GM23248 (cell line): ENCODE measurements around the gene ACD. TPM values are rescaled to one million over a fixed set of nuclear protein-coding genes. Genes with fewer than 3 reads are reported as not detected.

Experiments used
- DNase-seq: peaks from one replicate; pipeline ENCODE4 v3.0.0-alpha.2; 2015
- H2AFZ ChIP-seq: fragments of 200-600 bp; sonication (generic); 2 replicates; pipeline ENCODE4 v1.6.1; 2016; ENCODE audit warnings: antibody characterized with exemption
- H3F3A ChIP-seq: fragments of 200-600 bp; sonication (generic); 2 replicates; pipeline ENCODE4 v1.6.1; 2016; ENCODE audit warnings: mild to moderate bottlenecking, antibody characterized with exemption, mixed run types; ENCODE audit not compliant: insufficient read depth
- H3K27ac ChIP-seq: fragments of 200-600 bp; sonication (generic); 2 replicates; pipeline ENCODE4 v1.5.1; 2016; ENCODE audit warnings: mild to moderate bottlenecking
- H3K27me3 ChIP-seq: fragments of 200-600 bp; sonication (generic); replicated peaks from 2 replicates; pipeline ENCODE4 v1.6.1; 2016; ENCODE audit warnings: mild to moderate bottlenecking; ENCODE audit not compliant: insufficient read depth
- H3K36me3 ChIP-seq: fragments of 200-600 bp; sonication (generic); 2 replicates; pipeline ENCODE4 v1.6.1; 2016; ENCODE audit warnings: low read depth, mild to moderate bottlenecking
- H3K4me1 ChIP-seq: fragments of 200-600 bp; sonication (generic); 2 replicates; pipeline ENCODE4 v1.6.1; 2016; ENCODE audit warnings: mild to moderate bottlenecking; ENCODE audit not compliant: insufficient read depth
- H3K4me2 ChIP-seq: fragments of 200-600 bp; sonication (generic); one replicate; pipeline ENCODE4 v1.6.1; 2016; ENCODE audit warnings: mild to moderate bottlenecking; ENCODE audit not compliant: unreplicated experiment
- H3K4me3 ChIP-seq: fragments of 200-600 bp; sonication (generic); 2 replicates; pipeline ENCODE4 v1.5.1; 2016; ENCODE audit warnings: mild to moderate bottlenecking
- H3K79me2 ChIP-seq: fragments of 200-600 bp; sonication (generic); 2 replicates; pipeline ENCODE4 v1.6.1; 2016; ENCODE audit warnings: mild to moderate bottlenecking; ENCODE audit not compliant: insufficient read depth
- H3K9ac ChIP-seq: fragments of 200-600 bp; sonication (generic); 2 replicates; pipeline ENCODE4 v1.6.1; 2016; ENCODE audit warnings: mild to moderate bottlenecking
- H3K9me2 ChIP-seq: fragments of 200-600 bp; sonication (generic); 2 replicates; pipeline ENCODE4 v1.6.1; 2016; ENCODE audit warnings: mixed run types, mild to moderate bottlenecking, moderate library complexity; ENCODE audit not compliant: insufficient read depth
- H3K9me3 ChIP-seq: fragments of 200-600 bp; sonication (generic); one replicate; pipeline ENCODE4 v1.6.1; 2017; ENCODE audit warnings: low read depth
- H4K20me1 ChIP-seq: fragments of 200-600 bp; sonication (generic); 2 replicates; pipeline ENCODE4 v1.6.0; 2016; ENCODE audit not compliant: insufficient read depth
- EZH2 ChIP-seq: fragments of 200-600 bp; sonication (generic); IDR thresholded peaks from 2 replicates; pipeline ENCODE4 v1.6.1; 2018; ENCODE audit warnings: antibody characterized with exemption, mild to moderate bottlenecking; ENCODE audit not compliant: insufficient read depth, poor library complexity, severe bottlenecking
- EZH2phosphoT487 ChIP-seq: fragments of 200-600 bp; sonication (generic); IDR thresholded peaks from 2 replicates; pipeline ENCODE4 v1.6.1; 2018; ENCODE audit warnings: antibody characterized with exemption, moderate library complexity, mild to moderate bottlenecking, low read depth; ENCODE audit not compliant: insufficient read depth
- WGBS, 2 experiments: methylation state at CpG; one replicate each; pipeline ENCODE4 v1.1.6; 2015 to 2017; ENCODE audit warnings: low lambda C conversion rate in 2 of 2, low coverage in 1 of 2; ENCODE audit errors: missing lambda C conversion rate in 2 of 2; 5-methylcytosine and 5-hydroxymethylcytosine counted together
- in situ Hi-C: fragments of 300-500 bp; cut with MboI; formaldehyde crosslinking; loops from 2 replicates; pipeline ENCODE4 v1.15.0; 2020
- polyA plus RNA-seq: library from polyadenylated mRNA; unstranded; fragments of >200 nt; fragmentation: Nextera tagmentation; extraction: Ambion mirVana; gene quantifications from 2 replicates; pipeline ENCODE4 v1.2.1, GENCODE V29; 2016
- total RNA-seq: library from RNA; depleted of rRNA; stranded (reverse); fragments of >200 nt; shearing (Covaris generic); gene quantifications from 2 replicates; pipeline ENCODE4 v1.2.3, GENCODE V29; 2014

The ACD gene
- total and polyA plus RNA-seq, 2 experiments from 2014 or later: 24.0 to 25.8 TPM

DNA sequence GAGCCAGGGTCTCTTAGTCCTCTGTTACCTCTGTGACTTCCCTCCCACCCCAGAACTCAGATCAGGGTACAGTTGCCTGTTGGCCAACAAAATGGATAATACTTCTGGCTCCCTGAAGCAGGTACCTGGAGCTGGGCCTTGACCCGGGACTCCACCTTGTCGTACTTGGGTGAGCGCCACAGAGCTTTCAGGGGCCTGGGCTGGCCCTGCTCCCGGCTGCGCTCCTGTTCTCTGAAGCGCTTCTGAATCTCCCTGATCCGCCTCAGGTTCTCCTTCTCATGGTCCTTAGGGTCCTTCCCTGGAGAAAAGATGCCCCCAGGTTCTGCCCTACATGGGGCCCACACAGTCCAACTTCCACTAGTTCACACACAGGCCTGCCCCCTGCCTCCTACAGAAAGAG lies 4.8 kb upstream of the ACD start:
- no peak for TF ChIP-seq EZH2phosphoT487
- no peak for TF ChIP-seq EZH2
- Histone ChIP-seq H3K4me3 (no peak overlapping the region), H4K20me1 (no peaks in the 10 kb centered on the region), H2AFZ (no peak overlapping the region), H3K4me1 (peaks cover 10% of the 10 kb centered on the region), H3K36me3 (no peaks in the 10 kb centered on the region), H3K9me3 (no peaks in the 10 kb centered on the region), H3K27ac (no peak overlapping the region), H3K9ac (no peak overlapping the region), H3K4me2 (no peak overlapping the region), H3F3A (no peaks in the 10 kb centered on the region), H3K27me3 (no peaks in the 10 kb centered on the region), H3K79me2 (peaks cover 11% of the 10 kb centered on the region), H3K9me2 (no peaks in the 10 kb centered on the region)
- in situ Hi-C loops: no loop called here
- WGBS, 2 experiments: 96 to 99% methylated on average over 7 of the region's 7 CpGs
- no peak for DNase-seq

DNA sequence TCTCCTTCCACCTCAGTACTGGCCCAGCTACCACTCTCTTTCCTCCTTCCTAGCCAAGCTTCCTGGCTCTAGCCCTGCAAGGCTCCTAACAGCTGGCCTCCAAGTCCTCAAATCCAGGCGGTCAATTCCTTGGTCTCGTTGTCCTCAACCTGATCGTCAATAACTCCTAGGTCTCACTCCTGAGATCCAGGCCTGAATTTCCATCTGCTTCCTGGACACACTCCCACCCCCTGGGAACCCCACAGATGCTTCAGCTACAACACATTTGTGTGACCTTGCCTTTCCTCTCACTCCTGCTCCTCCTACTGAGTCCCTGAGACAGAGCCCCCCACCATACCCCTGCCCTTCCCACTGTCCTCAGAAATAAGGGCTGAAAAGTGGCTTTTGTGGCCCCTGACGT lies 4.2 kb upstream of the ACD start:
- TF ChIP-seq EZH2phosphoT487 (no peak), EZH2 (no peak)
- Histone ChIP-seq H3K27ac (no peak overlapping the region), H3K27me3 (no peaks in the 10 kb centered on the region), H3K9ac (no peak overlapping the region), H3K4me3 (no peak overlapping the region), H3K9me3 (no peaks in the 10 kb centered on the region), H3K9me2 (no peaks in the 10 kb centered on the region), H4K20me1 (no peaks in the 10 kb centered on the region), H3K36me3 (no peaks in the 10 kb centered on the region), H3K4me2 (no peak overlapping the region), H3K4me1 (peaks cover 10% of the 10 kb centered on the region), H2AFZ (no peak overlapping the region), H3F3A (no peaks in the 10 kb centered on the region), H3K79me2 (peaks cover 13% of the 10 kb centered on the region)
- in situ Hi-C loops: no loop called here
- WGBS, 2 experiments: 90% methylated on average over 4 of the region's 4 CpGs
- DNase-seq: no peak

DNA sequence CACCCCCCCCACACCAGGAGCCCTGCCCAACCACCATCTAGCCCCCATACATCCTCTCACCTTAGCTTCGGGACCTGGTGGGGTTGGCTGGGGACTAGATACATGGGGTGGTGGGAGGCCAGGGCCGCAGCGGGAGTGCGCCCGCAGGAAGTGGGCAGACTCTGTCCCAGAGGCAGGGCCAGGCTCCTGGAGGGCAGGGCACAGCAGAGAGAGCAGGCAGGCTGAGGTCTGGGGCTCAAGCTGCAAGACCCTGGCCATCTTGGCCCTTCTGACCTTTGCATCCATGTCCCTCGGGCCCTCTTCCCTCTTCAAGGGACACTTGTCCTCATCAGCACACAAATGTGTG lies 3.8 kb upstream of the ACD start:
- Histone ChIP-seq H3K4me3 (no peak overlapping the region), H3K79me2 (peaks cover 17% of the 10 kb centered on the region), H3K4me1 (peaks cover 10% of the 10 kb centered on the region), H3K9me3 (no peaks in the 10 kb centered on the region), H3K9ac (no peak overlapping the region), H4K20me1 (no peaks in the 10 kb centered on the region), H3K36me3 (no peaks in the 10 kb centered on the region), H2AFZ (no peak overlapping the region), H3K9me2 (no peaks in the 10 kb centered on the region), H3K27ac (no peak overlapping the region), H3K27me3 (no peaks in the 10 kb centered on the region), H3F3A (no peaks in the 10 kb centered on the region), H3K4me2 (no peak overlapping the region)
- 80 to 88% methylated on average over 5 to 6 of the region's 6 CpGs for WGBS, 2 experiments
- DNase-seq: no peak
- in situ Hi-C loops: no loop called here
- no peak for TF ChIP-seq EZH2phosphoT487
- no peak for TF ChIP-seq EZH2

DNA sequence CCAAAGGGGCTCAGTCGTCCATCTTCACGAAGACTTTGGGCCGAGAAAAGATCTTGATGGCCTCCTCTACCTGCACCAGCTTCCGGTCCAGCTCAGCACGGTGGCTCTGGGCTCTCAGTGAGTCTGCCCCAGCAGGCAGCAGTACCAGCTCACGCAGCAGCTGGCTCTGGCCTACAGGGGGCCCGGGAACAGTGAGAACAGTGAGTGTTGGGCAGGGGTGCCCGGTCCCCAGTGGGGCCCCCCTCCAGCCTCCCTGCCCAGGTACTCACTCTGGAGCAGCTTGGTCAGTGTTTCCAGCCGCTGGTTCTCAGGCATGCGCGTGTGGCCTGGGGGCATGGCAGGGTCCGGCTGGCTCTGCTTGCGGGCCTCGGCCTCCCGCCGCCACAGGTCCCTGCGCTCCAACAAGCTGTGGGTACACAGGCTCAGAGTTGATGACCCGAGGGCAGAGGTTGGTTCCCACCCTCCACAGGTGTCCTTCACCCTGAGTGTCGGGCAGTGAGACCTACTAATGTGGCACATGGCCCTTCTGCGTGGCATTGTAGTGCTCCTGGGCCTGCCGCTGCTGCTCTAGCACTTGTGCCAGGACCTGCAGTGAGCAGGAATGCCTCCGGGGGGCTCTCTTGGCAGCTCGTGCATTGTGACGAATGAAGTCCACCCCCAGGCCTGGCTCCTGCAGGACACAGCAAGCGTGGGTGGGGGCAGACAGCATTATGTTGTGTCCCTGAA lies 3.3 kb upstream of the ACD start:
- no peak overlapping the region for H3K4me2 ChIP-seq
- peak; percentile 53 for DNase-seq
- in situ Hi-C loops: no loop called here
- H3K9me2 ChIP-seq: no peaks in the 10 kb centered on the region
- WGBS, 2 experiments: 79 to 80% methylated on average over 24 to 25 of the region's 25 CpGs
- H3K36me3 ChIP-seq: no peaks in the 10 kb centered on the region
- H3K79me2 ChIP-seq: peaks cover 22% of the 10 kb centered on the region
- H3K27me3 ChIP-seq: no peaks in the 10 kb centered on the region
- H2AFZ ChIP-seq: no peak overlapping the region
- H3K4me3 ChIP-seq: no peak overlapping the region
- H4K20me1 ChIP-seq: no peaks in the 10 kb centered on the region
- H3K9me3 ChIP-seq: no peaks in the 10 kb centered on the region
- TF ChIP-seq EZH2: no peak
- no peak for TF ChIP-seq EZH2phosphoT487
- H3K27ac ChIP-seq: no peak overlapping the region
- peaks cover 10% of the 10 kb centered on the region for H3K4me1 ChIP-seq
- no peaks in the 10 kb centered on the region for H3F3A ChIP-seq
- no peak overlapping the region for H3K9ac ChIP-seq

DNA sequence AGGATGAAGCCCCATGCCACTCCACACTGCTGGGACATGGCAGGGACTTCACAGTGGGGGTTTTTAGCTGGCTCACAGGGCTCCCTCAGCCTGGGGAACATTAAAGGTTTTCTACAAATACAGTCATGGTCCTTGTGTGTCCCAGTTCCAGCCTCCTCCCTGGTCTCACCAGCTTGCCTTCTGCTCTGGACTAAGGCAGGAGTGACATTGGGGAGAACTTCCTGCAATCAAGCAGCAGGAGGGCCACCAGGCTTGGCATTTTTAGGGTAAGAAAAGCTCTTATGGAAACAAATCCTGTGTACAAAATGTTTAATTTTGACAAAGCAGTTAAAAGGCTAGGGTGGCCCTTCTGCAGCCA lies 2.6 kb upstream of the ACD start:
- H3K27ac ChIP-seq: no peak overlapping the region
- no peak overlapping the region for H3K9ac ChIP-seq
- H3K4me1 ChIP-seq: peaks cover 9% of the 10 kb centered on the region
- no peak for TF ChIP-seq EZH2
- no peak for TF ChIP-seq EZH2phosphoT487
- H3K9me3 ChIP-seq: no peaks in the 10 kb centered on the region
- in situ Hi-C loops: no loop called here
- peaks cover 24% of the 10 kb centered on the region for H3K79me2 ChIP-seq
- no peak overlapping the region for H3K4me3 ChIP-seq
- H3K36me3 ChIP-seq: no peaks in the 10 kb centered on the region
- H2AFZ ChIP-seq: no peak overlapping the region
- no peaks in the 10 kb centered on the region for H3F3A ChIP-seq
- no peak for DNase-seq
- H3K9me2 ChIP-seq: no peaks in the 10 kb centered on the region
- H3K27me3 ChIP-seq: no peaks in the 10 kb centered on the region
- H3K4me2 ChIP-seq: no peak overlapping the region
- H4K20me1 ChIP-seq: no peaks in the 10 kb centered on the region
